PC-3 (cell line): Measurements from ENCODE around the gene DST. TPM values are rescaled to one million over a fixed set of nuclear protein-coding genes. Genes with fewer than 3 reads are reported as not detected.

Experiments used
- ATAC-seq: fragments of 200-7000 bp; cut with Tn5 transposase; 2 replicates; pipeline ENCODE4 v1.9.1; 2020; ENCODE audit warnings: mild to moderate bottlenecking, moderate library complexity
- BruUV-seq: library from RNA; stranded (reverse); fragments of 400-500 nt; replicated peaks from 2 replicates; lab custom pipeline; 2021; lab: Mats Ljungman, UMichigan
- CTCF ChIA-PET: fragments of 300-600 bp; sonication (Branson Sonifier 250); formaldehyde crosslinking; loops from one replicate; lab custom pipeline; 2022; ENCODE audit warnings: antibody characterized with exemption; lab: Charles Lee
- POLR2A ChIA-PET: fragments of 300-600 bp; sonication (Branson Sonifier 250); formaldehyde crosslinking; loops from one replicate; lab custom pipeline; 2022; ENCODE audit warnings: antibody characterized with exemption; ENCODE audit not compliant: unreplicated experiment; lab: Charles Lee
- DNase-seq: peaks from one replicate; pipeline ENCODE4 v3.0.0-alpha.2; 2015
- H2AFZ ChIP-seq: fragments of 300-600 bp; sonication (generic); 2 replicates; pipeline ENCODE4 v1.6.0; 2016; ENCODE audit warnings: antibody characterized with exemption, low read length
- H3F3A ChIP-seq: fragments of 300-600 bp; sonication (generic); one replicate; pipeline ENCODE4 v1.6.0; 2017; ENCODE audit warnings: antibody characterized with exemption, low read length, control low read depth, mild to moderate bottlenecking; ENCODE audit not compliant: unreplicated experiment
- H3K27ac ChIP-seq: fragments of 300-600 bp; sonication (generic); 2 replicates; pipeline ENCODE4 v1.5.1; 2016; ENCODE audit warnings: mild to moderate bottlenecking, low read length
- H3K27me3 ChIP-seq: fragments of 300-600 bp; sonication (generic); 2 replicates; pipeline ENCODE4 v1.6.1; 2016; ENCODE audit warnings: low read length, mixed read lengths
- H3K36me3 ChIP-seq: fragments of 300-600 bp; sonication (generic); 2 replicates; pipeline ENCODE4 v1.6.1; 2016; ENCODE audit warnings: low read depth, mixed run types, low read length, mixed read lengths
- H3K4me1 ChIP-seq: fragments of 300-600 bp; sonication (generic); 2 replicates; pipeline ENCODE4 v1.5.1; 2016; ENCODE audit warnings: low read length; ENCODE audit not compliant: insufficient read depth
- H3K4me2 ChIP-seq: fragments of 300-600 bp; sonication (generic); 2 replicates; pipeline ENCODE4 v1.6.0; 2016; ENCODE audit warnings: low read length
- H3K4me3 ChIP-seq: fragments of 300-600 bp; sonication (generic); 2 replicates; pipeline ENCODE4 v1.5.1; 2016; ENCODE audit warnings: mild to moderate bottlenecking, low read length, mixed read lengths
- H3K79me2 ChIP-seq: fragments of 300-600 bp; sonication (generic); 2 replicates; pipeline ENCODE4 v1.6.1; 2017; ENCODE audit warnings: low read length, mixed read lengths
- H3K9ac ChIP-seq: fragments of 300-600 bp; sonication (generic); 2 replicates; pipeline ENCODE4 v1.6.0; 2016; ENCODE audit warnings: mild to moderate bottlenecking, low read length
- H3K9me2 ChIP-seq: fragments of 300-600 bp; sonication (generic); replicated peaks from 2 replicates; pipeline ENCODE4 v1.6.1; 2016; ENCODE audit warnings: mixed run types, low read length, mixed read lengths
- H3K9me3 ChIP-seq: fragments of 300-600 bp; sonication (generic); 2 replicates; pipeline ENCODE4 v1.6.1; 2016; ENCODE audit warnings: low read length, mixed read lengths
- H4K20me1 ChIP-seq: fragments of 300-600 bp; sonication (generic); 2 replicates; pipeline ENCODE4 v1.6.1; 2016; ENCODE audit warnings: low read length, mixed read lengths
- CTCF ChIP-seq: fragments of 300-600 bp; sonication (generic); conservative IDR thresholded peaks from 2 replicates; pipeline ENCODE4 v1.5.1; 2017; ENCODE audit warnings: antibody characterized with exemption, low read depth, mild to moderate bottlenecking, low read length
- EZH2 ChIP-seq: fragments of 300-600 bp; sonication (generic); IDR thresholded peaks from one replicate; pipeline ENCODE4 v1.6.1; 2017; ENCODE audit warnings: antibody characterized with exemption, mild to moderate bottlenecking, low read length; ENCODE audit not compliant: unreplicated experiment
- EZH2phosphoT487 ChIP-seq: fragments of 300-600 bp; sonication (generic); IDR thresholded peaks from 2 replicates; pipeline ENCODE4 v1.6.1; 2018; ENCODE audit warnings: mild to moderate bottlenecking, antibody characterized with exemption, low read length, borderline replicate concordance
- intact Hi-C: fragments of 100-400 bp; cut with micrococcal nuclease; formaldehyde crosslinking; loops from 2 replicates; pipeline ENCODE4 v1.9.0; 2023
- total RNA-seq: library from RNA; depleted of rRNA; stranded (reverse); fragments of >200 nt; gene quantifications from 2 replicates; pipeline ENCODE4 v1.2.3, GENCODE V29; 2014

Gene DST
- total RNA-seq, 1 experiment from 2014 or later = 81.5 TPM

DNA sequence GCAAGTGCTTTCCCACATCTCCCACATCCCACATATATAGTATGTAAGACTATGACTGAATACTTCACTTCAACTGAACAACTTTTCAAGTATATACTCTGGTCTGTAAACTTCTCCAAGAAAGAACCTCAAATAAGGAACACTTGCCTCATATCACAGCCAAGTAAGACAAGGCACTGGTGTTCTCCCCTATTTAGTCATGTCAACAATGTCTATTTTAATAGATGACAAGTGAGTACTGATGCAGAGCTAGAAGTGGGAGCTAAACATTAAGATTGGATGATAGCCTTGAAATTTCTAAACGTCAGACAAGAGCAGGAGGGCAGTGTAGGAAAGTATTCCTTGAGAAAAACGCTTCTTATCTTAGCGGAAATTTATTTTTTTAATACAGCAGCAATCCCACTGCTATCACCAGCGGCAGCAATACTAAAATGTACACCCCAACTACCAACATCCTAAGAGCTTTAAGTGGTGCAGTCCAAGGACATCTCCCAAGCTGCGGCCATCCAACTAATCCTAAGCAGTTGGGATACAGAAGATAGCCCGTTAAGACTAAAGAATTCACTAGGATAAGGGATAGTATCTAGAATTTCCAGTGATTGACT, 29.3 kb downstream of the DST start:
- Histone ChIP-seq H3K27ac (no peak overlapping the region), H2AFZ (no peak overlapping the region), H3K4me3 (no peak overlapping the region), H3K4me2 (no peak overlapping the region), H3K9ac (no peak overlapping the region), H3K4me1 (no peaks in the 10 kb centered on the region), H3K9me3 (no peaks in the 10 kb centered on the region), H4K20me1 (no peaks in the 10 kb centered on the region), H3K36me3 (0 out of 2 replicates have a peak, but pooled peaks cover 8% of the 10 kb centered on the region), H3K9me2 (no peaks in the 10 kb centered on the region), H3K79me2 (no peaks in the 10 kb centered on the region), H3F3A (no peaks in the 10 kb centered on the region), H3K27me3 (no peaks in the 10 kb centered on the region)
- ATAC-seq (no peak), DNase-seq (no peak)
- ChIA-PET CTCF (no interaction called here), POLR2A (no interaction called here)
- TF ChIP-seq CTCF (no peak), EZH2 (no peak), EZH2phosphoT487 (no peak)
- no TSS peak for BruUV-seq
- intact Hi-C loops = no loop called here

- no peaks in the 10 kb centered on the region for H4K20me1 ChIP-seq
- no peaks in the 10 kb centered on the region for H3K79me2 ChIP-seq
- POLR2A ChIA-PET = interaction anchor here (0.6 kb wide), 1 partner anchor 13 kb away, joined by 3 read pairs; no protein-coding TSS in a partner anchor
- ATAC-seq (no peak), DNase-seq (no peak)
- intact Hi-C loops = no loop called here
- H3K4me2 ChIP-seq = no peak overlapping the region
- no peaks in the 10 kb centered on the region for H3K4me1 ChIP-seq
- no peak for TF ChIP-seq CTCF
- no peak for TF ChIP-seq EZH2
- no peak for TF ChIP-seq EZH2phosphoT487
- H3K9me2 ChIP-seq = no peaks in the 10 kb centered on the region
- no peaks in the 10 kb centered on the region for H3F3A ChIP-seq
- H2AFZ ChIP-seq = no peak overlapping the region
- CTCF ChIA-PET = no interaction called here
- H3K36me3 ChIP-seq = peaks cover 2% of the 10 kb centered on the region
- H3K9me3 ChIP-seq = no peaks in the 10 kb centered on the region
- no TSS peak for BruUV-seq
- H3K4me3 ChIP-seq = no peak overlapping the region
- no peaks in the 10 kb centered on the region for H3K27me3 ChIP-seq
- H3K9ac ChIP-seq = no peak overlapping the region
- H3K27ac ChIP-seq = no peak overlapping the region
These were observed 34.4 kb downstream of the DST start for GRCh38 chr6:56608332-56608731.

GRCh38 chr6:56607111-56607752, 35.5 kb downstream of the DST start:
- H3K4me2 ChIP-seq = no peak overlapping the region
- no peaks in the 10 kb centered on the region for H3K9me2 ChIP-seq
- POLR2A ChIA-PET = interaction anchor here (0.6 kb wide), 1 partner anchor 15 kb away, joined by 3 read pairs; no protein-coding TSS in a partner anchor
- DNase-seq = no peak
- peaks cover 2% of the 10 kb centered on the region for H3K36me3 ChIP-seq
- no peak overlapping the region for H2AFZ ChIP-seq
- CTCF ChIA-PET = interaction anchor here (0.5 kb wide), 1 partner anchor 10 kb away, joined by 3 read pairs; no protein-coding TSS in a partner anchor
- H3K4me1 ChIP-seq = no peaks in the 10 kb centered on the region
- no peaks in the 10 kb centered on the region for H4K20me1 ChIP-seq
- H3K9ac ChIP-seq = no peak overlapping the region
- TF ChIP-seq CTCF = no peak
- TF ChIP-seq EZH2phosphoT487 = no peak
- TF ChIP-seq EZH2 = no peak
- no peak for ATAC-seq
- intact Hi-C loops = no loop called here
- no peaks in the 10 kb centered on the region for H3K9me3 ChIP-seq
- H3K79me2 ChIP-seq = no peaks in the 10 kb centered on the region
- H3K4me3 ChIP-seq = no peak overlapping the region
- BruUV-seq = no TSS peak
- H3K27ac ChIP-seq = no peak overlapping the region
- H3K27me3 ChIP-seq = no peaks in the 10 kb centered on the region
- no peaks in the 10 kb centered on the region for H3F3A ChIP-seq
